CD4-positive, alpha-beta T cell treated with Interleukin-2 at 100 ng/mL for 4 hours (primary cell): ENCODE data around the gene ELMO3.

Experiments used
- DNase-seq: peaks from one replicate; pipeline ENCODE4 v3.0.0-alpha.2; 2020; ENCODE audit warnings: low spot score

ELMO3 gene

GRCh38 chr16:67198238-67198734 lies 645 bp upstream of the ELMO3 start:
- no peak for DNase-seq

DNA sequence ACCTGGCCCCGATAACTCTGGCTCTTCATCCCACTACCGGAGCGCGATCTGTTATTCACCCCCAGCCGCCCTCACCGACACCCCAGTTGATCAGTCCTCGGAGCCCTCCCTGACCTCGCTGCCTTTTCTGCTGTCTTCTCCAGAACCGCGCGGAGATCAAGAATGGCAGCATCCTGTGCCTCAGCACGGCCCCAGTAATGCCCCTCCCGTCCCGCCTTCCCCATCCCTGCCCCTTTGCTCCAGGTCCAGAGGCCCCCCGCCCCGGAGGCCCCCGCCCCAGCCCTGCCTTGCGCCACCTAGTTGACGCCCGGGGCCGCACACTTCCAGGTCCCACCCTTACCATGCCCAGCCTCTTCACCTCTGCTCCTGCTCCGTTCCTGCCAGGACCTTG lies 872 bp downstream of the ELMO3 start:
- DNase-seq: no peak

DNA sequence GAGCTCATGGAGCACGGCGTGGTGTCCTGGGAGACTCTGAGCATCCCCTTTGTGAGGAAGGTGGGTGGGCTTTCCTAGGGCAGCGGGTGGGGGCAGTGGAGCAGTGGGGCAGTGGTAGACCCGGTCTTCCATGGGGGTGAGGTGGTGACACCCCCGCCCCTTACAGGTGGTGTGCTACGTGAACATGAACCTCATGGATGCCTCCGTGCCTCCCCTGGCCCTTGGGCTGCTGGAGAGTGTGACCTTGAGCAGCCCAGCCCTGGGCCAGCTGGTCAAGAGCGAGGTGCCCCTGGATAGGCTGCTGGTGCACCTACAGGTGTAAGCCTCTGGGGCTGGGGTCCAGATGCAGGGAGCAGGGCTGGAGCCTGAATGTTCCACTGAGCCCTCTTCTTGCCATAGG lies 1.6 kb downstream of the ELMO3 start:
- DNase-seq: no peak

DNA sequence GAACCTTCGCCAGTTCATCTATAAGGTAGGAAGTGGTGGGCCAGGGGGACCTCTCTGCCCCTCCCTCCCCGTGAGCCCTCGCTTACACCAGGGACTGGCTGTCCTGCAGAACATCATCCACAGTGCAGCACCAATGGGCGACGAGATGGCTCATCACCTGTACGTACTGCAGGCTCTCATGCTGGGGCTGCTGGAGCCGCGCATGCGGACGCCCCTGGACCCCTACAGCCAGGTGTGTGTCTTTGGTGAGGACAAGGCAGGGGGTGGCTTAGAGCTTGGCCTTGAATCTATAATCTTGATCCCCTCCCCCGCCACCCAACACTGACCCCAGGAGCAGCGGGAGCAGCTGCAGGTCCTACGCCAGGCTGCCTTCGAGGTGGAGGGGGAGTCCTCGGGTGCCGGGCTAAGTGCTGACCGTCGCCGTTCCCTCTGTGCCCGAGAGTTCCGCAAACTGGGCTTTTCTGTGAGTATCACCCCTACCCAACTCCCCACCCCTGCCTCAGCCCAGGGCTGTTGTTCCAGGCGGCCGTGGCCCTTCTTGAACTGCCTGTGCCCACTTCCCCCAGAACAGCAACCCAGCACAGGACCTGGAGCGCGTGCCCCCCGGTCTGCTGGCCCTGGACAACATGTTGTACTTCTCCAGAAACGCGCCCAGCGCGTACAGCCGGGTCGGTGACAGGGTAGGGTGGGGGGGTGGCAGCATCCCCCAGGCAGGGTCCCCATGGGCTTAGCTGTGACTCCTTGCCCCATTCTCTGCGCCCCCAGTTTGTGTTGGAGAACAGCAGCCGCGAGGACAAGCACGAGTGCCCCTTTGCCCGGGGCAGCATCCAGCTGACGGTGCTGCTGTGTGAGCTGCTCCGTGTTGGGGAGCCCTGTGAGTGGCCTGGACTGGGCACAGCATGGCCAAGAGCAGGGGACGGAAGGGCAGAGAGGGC lies 2.7 kb downstream of the ELMO3 start:
- DNase-seq: no peak

- DNase-seq: no peak
Measured at GRCh38 chr16:67202426-67202825, 3.5 kb downstream of the ELMO3 start.

DNA sequence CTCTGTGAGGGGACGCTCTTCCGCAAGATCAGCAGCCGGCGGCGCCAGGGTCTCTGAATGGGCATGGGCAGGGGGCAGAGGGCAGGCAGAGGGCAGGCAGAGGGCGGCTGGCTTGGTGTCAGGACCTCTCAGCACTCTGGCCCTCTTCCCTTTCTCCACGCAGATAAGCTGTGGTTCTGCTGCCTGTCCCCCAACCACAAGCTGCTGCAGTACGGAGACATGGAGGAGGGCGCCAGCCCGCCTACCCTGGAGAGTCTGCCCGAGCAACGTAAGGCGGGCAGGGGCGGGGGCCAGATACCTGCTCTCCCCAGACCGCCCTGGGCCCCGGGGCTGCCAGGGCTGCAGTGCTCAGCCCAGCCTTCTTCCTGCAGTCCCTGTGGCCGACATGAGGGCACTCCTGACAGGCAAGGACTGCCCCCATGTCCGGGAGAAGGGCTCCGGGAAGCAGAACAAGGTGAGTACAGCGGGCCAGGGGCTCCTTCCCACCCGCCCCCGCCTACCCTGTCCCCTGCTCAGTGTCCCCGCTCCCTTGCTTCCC lies 4.1 kb downstream of the ELMO3 start:
- DNase-seq: no peak

DNA sequence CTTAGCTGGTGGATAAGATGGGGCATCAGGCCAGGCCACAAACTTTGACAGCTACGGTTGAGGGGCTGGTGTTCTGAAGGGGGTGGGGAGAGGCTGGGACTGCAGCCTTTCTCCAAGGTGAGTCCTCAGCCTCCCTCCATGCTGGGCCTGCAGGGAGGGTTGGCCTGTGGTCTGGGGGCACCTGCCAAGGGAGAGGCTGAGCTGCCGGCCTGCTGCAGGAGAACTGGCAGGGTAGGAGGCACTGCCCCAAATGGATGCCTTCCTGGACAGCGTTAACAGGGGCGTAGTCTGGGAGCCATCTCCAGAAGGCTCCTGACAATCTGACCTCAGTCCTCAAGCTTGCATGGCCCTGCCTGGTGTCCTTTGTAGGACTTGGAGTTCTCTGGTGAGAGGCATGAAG lies 5.1 kb downstream of the ELMO3 start:
- DNase-seq: no peak

DNA sequence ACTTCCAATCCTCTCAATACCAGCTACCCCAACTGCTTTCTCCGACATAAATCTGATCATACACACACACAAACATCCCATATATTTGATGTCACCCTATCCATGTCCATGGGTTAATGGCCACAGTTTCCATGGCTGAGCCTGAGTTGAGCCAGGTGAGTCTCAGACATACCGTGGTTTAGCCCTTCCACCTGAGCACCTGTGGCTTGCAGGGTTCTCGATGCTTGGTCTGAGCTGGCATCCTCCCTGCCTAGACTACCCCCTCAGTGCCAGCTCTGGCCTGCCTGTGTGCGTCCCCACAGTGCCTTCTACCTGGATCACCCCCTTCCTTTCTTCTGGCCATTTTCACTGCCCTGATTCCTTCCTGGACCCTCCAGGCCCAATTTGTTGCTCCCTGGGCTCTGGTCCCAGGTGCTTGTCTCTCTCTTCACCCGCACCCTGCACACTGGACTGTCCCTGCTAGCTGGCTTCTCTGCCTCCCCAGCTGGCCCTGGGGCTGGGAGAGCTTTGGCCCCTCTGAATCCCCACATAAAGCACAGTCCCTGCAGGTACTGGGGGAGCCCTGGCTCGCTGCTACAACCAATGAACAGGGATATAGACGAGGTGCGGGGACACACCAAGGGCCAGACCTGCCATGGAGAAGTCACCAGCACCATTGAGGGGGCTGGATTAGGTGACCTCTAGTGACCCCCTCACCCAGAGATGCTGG lies 7.4 kb downstream of the ELMO3 start:
- DNase-seq: no peak

DNA sequence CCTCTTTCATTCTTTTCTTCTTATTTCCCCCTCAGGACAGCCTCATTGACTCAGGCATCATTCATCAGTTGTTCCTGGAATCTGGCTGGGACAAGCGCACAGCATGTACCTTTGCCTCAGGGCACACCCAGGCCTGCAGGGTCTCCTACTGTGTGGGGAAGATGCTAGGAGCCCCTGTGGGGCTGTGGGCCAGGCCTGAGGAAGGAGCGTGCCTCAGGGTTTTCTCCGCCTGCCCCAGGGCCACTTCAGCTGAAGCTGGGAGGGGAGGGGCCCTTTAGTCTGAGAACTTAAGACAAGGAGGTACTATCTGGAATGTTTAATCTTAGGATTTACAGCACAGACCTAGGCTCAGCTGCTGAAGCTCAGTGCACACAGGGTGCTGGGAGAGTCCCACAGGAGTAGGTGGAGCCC lies 7.9 kb downstream of the ELMO3 start:
- no peak for DNase-seq

- no peak for DNase-seq
Measured at GRCh38 chr16:67207249-67208091, 8.5 kb downstream of the ELMO3 start.

- DNase-seq: no peak
Measured at GRCh38 chr16:67208154-67208896, 9.4 kb downstream of the ELMO3 start.

DNA sequence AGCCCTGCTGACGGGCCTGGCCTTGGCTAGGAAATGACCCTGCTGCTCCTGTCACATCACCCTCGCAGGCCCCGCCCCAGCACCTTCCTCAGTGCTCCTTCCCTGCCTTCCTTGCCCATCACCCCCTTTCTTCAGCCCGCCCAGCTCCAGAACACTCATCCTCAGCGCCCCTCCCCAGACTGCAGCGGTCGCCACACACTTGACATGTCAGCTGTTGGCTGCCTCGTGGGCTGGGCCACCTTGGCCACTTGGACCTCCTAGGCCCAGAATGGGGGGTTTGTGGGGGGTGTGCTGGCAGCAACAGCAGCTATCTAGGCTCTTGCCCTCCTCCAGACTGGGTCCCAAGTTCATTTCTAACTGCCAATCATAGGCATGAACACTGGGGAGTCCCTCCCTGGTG lies 10.6 kb downstream of the ELMO3 start:
- DNase-seq: no peak

- no peak for DNase-seq
Measured at GRCh38 chr16:67210069-67210937, 11.4 kb downstream of the ELMO3 start.

GRCh38 chr16:67211674-67212073 lies 12.7 kb downstream of the ELMO3 start:
- DNase-seq: no peak

DNA sequence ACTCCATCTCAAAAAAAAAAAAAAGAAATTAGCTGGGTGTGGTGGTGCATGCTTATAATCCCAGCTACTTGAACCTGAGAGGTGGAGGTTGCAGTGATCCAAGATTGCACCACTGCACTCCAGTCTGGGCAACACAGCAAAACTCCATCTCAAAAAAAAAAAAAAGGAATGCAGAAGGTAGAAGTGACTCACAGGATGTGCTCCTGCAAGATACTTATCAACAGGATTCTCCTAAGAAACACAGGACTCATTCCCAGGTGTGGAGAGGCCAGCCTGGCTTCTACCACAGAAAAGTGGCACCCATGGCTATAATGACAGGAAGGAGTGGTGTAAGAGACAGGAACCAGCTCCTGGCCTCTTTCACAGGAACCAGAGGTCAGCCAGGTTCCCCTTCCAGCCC lies 13.8 kb downstream of the ELMO3 start:
- no peak for DNase-seq

DNA sequence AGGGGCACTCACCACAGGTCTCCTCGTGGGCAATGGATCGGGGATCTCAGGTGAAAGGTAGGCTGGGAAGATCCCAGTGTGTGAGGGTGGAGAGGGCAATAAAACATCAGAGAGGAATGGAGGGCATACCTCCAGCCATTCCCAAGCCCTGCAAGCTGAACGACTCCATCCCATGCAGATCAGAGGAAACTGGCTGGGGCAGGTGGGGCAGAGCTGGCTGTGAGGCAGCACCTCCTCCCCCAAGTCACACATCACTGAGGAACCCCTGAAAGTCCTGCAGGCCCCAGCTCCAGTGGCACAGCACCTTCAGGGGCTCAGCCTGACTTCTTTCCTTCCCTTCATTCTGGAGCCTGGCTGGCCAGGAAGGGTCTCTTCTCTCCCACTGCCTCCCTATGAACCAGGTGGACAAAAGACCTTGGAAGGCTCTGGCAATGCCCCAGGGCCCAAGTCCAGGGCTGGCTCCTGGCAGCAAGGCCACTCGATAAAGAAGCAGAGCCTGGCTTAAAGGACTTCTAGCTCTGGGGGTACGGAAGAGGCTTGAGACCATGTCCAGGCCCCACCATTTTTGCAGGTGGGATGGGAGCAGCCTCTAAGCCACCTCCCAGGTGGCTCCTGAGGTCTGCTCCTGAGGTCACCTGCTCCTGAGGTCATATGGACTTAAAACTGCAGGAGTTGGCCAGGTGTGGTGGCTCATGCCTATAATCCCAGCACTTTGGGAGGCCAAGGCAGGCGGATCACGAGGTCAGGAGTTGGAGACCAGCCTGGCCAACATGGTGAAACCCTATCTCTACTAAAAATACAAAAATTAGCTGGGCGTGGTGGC lies 14.5 kb downstream of the ELMO3 start:
- DNase-seq: no peak

GRCh38 chr16:67215706-67216105 lies 16.8 kb downstream of the ELMO3 start:
- no peak for DNase-seq

DNA sequence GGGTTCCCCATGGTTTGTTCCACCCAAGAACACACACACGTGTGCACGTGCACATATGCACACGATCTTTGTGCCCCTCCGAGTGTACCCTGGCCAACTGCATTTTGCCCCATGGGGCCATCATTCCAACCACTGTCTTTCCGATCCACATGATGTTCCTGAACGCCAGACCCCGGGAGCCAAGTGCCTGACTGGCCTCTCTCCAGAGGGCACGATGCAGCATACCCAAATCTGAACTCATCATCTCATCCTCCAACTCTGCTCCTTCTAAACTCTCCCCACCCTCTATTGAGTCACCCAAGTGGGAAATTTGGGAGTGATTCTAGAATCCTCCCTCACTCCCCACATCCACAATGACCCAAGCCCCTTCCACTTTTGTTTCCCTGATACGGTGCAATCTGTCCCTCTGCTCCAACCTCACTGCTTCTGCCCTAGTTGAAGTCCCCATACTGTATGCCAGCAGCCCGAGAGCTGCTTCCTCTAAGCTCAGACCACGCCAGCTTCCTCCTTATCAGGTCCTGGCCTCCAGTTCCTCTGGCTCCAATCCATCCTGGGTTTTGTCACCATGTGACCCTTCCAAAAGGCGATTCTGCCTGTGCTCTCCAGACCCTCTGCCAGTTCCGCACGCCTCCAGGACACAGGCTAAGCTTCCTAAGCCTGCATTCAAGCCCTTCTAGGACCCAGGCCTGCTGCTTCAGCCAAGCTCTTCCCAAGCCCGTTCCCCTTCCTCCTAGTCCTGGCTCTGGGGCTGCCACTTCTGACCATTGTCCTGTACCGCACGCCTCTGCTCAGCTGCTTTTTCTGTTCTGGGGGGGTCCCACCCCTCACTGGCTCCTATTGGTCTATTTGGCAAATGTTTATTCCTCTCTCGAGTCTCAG lies 17.9 kb downstream of the ELMO3 start:
- DNase-seq: no peak
